HG02973 (cell line): ENCODE measurements around the gene TLK2.
"Not testable (repeated sequence)": the region's sequence is repeated elsewhere in the genome, so short reads cannot be mapped to it uniquely, and the experiment has no call there.

Experiments used
- ATAC-seq: cut with Tn5 transposase; IDR thresholded peaks from one replicate; pipeline ENCODE4 v1.9.1; 2021; ENCODE audit warnings: moderate library complexity; ENCODE audit not compliant: unreplicated experiment

TLK2 gene

DNA sequence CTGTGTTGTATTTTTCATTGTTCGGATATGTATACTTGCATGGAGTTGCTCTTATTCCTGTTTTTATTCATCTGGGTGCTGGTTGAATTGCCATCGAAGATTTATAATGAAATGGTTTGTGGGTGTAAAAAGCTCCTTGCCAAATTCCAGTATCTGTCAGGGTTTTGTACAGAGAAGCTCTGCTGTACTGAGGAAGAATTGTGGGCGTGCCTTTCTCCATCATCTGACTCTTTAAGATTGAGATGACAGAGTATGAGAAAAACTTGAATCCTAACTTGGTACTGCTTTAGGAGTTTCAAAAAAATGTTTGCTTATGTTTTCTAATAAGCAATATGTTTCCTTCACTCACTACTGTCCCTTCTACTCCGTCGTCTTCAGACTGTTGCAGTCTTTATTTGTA is 78.9 kb downstream of the TLK2 start:
- not testable (repeated sequence) for ATAC-seq

GRCh38 chr17:62558941-62559340 is 80.3 kb downstream of the TLK2 start:
- ATAC-seq = not testable (repeated sequence)

DNA sequence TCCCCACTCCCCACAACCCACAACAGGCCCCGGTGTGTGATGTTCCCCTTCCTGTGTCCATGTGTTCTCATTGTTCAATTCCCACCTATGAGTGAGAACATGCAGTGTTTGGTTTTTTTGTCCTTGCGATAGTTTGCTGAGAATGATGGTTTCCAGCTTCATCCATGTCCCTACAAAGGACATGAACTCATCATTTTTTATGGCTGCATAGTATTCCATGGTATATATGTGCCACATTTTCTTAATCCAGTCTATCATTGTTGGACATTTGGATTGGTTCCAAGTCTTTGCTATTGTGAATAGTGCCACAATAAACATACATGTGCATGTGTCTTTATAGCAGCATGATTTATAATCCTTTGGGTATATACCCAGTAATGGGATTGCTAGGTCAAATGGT is 82.3 kb downstream of the TLK2 start:
- not testable (repeated sequence) for ATAC-seq

GRCh38 chr17:62562656-62563055 is 84.0 kb downstream of the TLK2 start:
- ATAC-seq = no peak

- ATAC-seq = no peak
Observed at GRCh38 chr17:62565817-62566216, 87.2 kb downstream of the TLK2 start.

DNA sequence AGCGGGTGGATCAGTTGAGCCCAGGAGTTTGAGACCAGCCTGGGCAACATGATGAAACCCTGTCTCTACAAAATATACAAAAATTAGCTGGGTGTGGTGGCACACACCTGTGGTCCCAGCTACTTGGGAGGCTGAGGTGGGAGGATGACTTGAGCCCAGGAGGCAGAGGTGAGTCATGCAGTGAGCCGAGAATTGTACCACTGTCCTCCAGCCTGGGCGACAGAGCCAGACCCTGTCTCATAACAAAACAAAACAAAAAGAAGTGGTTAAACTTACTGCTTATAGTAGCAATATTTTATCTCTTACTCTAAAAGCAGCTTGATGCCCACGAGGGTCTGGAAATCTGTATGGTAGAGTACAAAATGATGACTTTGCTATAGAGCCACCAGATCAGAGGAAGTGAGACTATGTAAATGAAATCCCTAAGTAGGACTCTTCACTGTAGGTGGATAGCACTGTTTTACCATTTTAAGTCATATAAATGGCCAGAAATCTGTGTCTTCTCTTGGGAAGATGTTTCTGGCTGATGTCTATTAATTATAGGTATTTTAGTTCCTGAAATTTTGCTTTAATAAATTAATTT is 88.5 kb downstream of the TLK2 start:
- no peak for ATAC-seq

DNA sequence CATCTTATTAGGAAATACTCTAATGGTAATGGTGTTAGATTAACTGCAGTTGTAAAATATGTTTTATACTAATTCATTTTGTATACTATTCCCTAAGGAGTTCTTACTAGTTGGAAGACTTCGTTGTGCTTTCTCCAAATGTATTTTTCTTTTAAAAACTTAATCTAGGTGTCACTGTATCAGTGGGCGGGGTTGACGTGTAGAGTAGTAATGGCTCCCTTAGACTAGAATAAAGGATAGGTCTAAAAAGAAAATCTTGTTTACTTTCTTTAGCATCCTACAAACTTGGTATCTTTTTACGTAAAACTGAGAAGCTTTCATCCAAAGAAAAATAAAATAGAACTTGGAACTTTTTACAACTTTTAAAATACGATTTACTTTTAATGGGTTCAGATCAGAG is 93.9 kb downstream of the TLK2 start:
- no peak for ATAC-seq

DNA sequence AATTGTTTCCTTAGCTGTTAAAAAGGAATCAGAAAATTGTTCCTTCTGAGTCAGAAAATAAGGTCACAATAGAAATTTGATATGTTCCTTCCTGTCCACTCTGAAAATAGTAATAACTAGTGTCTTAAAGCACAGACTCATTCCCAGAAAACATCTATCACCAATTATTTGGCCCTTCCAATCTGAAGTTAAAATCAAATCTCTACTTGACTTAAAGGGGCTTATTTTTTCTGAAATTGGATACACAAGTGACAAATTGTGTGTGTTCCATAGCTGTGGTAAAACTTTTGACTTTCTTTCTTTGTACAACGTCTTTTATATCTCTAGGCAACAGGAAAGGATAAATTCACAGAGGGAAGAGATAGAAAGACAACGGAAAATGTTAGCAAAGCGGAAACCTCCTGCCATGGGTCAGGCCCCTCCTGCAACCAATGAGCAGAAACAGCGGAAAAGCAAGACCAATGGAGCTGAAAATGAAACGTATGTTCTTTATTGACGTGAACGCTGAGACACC is 94.3 kb downstream of the TLK2 start:
- ATAC-seq = no peak

DNA sequence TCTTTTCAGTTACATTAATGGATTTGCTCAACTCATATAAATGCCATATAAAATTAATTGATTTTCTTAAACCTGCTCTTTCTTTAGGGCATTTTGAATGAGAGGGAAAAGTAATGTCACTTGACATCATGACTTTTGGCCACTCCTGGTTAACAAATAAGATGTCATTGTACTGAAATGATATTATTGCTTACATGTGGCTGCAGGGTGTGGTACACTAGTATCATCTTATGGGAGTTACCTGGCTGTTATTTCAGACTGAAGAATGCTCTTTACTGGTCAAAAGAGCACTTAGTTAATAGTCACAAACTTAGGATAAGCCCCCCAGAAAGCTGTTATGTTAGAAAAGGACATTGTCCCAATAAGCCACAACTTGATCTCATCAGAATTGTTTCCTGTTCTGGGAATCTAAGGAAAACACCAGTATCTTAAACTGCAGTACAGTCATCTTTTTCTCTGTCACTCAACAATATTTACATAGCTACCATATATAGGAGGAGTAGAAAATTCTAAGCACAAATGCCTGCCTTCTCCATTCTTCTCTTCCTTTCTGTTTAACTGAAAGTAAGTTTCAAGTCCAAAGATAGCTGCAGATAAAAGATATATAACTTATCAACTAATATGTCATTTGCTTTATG is 95.0 kb downstream of the TLK2 start:
- ATAC-seq = no peak

- no peak for ATAC-seq
Observed at GRCh38 chr17:62576382-62576781, 97.8 kb downstream of the TLK2 start.

DNA sequence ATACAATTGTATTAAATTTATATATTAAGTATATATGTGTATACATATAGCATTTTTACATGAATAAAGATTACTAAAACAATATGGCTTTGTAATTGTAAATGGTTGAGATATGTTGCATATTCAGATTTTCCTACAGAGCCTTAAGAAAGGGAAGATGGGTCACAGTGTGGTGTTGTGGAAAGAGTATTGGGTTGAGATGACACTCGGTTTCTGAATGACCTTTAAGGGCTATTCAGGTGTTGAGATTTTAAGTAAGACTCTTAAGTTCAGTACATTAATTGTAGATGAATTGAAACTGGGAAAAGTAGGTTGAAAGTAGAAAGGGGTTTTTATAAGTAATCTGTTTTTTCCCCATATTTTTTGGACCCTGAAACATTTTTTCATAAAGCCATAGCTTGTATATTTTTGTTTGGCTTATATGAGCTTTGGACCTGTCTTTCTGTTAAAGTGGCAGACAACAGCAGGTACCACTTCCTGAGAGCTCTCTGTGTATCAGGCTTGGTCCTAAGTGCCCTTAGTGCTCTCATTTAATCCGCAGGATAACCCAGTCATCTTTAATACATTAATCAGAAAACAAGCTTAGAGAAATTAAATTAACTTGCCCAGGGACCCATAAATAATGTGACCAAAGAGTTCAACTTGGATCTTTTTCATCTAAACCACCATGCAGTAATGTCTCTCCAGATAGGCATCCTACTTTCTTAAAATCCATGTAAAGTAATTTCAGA is 100.3 kb downstream of the TLK2 start:
- no peak for ATAC-seq

DNA sequence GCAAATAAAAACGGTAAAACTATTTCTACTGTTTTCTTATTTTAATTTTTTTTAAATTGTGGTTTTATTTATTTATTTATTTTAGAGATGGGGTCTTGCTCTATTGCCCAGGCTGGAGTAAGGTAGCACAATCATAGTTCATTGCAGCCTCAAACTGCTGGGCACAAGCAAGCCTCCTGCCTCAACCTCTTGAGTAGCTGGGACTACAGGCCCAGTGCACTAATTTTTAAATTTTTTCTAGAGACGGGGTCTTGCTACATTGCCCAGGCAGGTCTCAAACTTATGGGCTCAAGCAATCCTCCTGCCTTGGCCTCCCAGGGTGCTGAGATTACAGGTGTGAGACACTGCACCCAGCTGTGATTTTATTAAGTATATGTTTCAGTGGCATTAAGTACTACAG is 102.3 kb downstream of the TLK2 start:
- ATAC-seq = no peak

- no peak for ATAC-seq
Observed at GRCh38 chr17:62581764-62582163, 103.1 kb downstream of the TLK2 start.

DNA sequence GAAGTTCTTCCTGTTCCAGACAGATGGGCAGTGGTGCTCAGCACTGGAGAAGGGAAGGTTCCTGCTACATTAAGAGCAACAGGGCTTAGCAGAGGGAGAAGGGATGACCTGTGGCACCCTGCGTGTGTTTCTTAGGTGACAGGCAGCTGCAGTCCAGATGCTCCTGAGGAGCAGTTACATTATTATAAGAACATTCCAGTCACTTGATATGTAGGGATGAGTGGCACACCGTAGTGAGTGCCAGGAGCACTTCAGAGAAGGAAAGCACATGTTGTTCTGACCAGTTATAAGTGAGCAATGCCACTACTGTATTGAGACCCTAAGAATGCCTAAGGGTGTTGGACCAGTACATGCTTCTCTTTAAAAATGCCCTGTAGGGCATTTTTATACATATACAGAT is 108.9 kb downstream of the TLK2 start:
- no peak for ATAC-seq

DNA sequence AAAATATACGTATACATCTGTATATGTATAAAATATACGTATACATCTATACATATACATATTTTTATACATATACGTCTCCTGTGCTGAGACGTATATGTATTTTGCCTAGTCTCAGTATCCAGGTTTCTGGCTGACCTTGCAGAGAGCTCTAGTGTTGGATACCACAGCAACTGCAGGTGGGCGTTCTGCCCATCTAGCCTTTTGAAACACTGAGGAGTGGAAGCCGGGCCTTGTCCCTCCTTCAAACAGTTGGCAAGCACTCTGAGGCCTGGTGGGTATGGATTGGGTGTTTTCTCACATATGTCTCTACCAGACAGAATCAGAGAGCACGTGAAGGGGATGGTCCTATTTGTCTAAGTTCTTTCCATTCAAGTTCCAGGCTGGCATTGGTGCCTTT is 109.5 kb downstream of the TLK2 start:
- no peak for ATAC-seq

- no peak for ATAC-seq
Observed at GRCh38 chr17:62591333-62591732, 112.7 kb downstream of the TLK2 start.

DNA sequence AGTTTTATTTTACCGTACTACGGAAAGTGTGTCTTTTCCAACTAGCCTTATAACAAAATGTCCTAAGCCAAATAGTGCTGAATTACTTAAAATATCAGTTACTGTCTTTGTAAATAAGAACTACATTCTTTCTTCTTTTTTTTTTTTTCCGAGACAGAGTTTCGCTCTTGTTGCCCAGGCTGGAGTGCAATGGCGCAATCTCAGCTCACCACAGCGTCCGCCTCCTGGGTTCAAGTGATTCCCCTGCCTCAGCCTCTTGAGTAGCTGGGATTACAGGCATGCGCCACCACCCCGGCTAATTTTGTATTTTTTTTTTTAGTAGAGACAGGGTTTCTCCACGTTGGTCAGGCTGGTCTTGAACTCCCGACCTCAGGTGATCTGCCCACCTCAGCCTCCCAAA is 113.2 kb downstream of the TLK2 start:
- ATAC-seq = not testable (repeated sequence)

DNA sequence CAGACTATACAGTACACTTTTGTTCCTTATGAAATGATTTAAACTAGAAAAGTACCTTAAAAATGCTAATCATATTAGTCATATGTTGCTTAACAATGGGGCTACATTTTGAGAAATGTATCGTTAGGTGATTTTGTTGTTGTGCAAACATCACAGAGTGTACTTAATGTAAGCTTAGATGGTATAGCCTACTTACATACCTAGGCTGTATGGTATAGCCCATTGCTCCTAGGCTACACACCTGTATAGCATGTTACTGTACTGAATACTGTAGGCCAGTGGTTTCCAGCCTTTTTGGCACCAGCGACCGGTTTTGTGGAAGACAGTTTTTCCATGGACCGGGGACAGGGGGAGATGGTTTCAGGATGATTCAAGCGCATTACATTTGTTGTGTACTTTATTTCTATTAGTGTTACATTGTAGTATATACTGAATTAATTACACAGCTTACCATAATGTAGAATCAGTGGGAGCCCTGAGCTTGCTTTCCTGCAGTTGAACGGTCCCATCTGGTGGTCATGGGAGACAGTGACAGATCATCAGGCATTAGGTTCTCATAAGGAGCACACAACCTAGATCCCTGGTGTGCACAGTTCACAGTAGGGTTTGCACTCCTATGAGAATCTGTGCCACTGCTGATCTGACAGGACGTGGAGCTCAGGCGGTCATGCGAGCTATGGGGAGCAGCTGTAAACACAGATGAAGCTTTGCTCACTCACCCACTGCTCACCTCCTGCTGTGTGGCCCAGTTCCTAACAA is 113.9 kb downstream of the TLK2 start:
- no peak for ATAC-seq

- ATAC-seq = no peak
Observed at GRCh38 chr17:62595484-62595883, 116.9 kb downstream of the TLK2 start.

DNA sequence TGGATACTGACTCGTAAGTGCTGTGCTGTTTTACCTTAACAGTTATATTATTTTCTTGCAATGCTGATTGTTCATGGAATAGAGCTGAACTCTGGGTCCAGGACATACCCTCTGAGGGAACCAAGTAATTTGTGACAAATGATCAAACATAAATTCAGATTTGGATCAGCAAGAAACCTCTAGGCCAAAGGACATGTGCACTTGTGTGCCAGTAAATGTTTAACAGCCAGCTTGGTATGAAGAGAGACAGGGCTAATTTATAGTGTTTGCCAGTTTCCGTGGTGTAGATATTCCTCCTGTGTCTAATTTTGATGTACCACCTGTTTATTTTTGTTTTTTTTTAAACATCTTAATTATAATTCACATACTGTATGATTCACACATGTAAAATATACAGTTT is 118.0 kb downstream of the TLK2 start:
- ATAC-seq = no peak

DNA sequence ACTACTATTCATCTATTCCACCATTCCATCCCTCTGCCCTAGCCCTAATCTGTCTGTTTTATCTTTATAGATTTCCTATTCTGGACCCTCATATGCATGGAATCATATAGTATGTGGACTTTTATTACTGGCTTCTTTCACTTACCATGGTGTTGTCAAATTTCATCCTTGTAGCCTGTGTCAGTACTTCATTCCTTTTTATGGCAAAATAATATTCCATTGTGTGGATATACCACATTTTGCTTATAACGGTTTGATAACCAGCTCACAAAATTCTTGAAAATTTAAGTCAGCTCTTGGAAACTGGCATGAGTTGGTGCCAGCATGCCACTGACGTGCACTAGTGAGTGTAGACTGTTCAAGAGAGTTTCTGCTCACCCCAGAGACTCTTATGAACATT is 118.5 kb downstream of the TLK2 start:
- ATAC-seq = no peak
